HEK293 (cell line): ENCODE results near the gene ZNF536.

Experiments
- CTCF ChIA-PET: fragments of 350-600 bp; formaldehyde crosslinking; extraction: SDS; loops from one replicate; lab custom pipeline; 2021; ENCODE audit warnings: antibody characterized with exemption; lab: Yijun Ruan, JAX
- POLR2A ChIA-PET: fragments of 300-600 bp; formaldehyde crosslinking; extraction: SDS; loops from one replicate; lab custom pipeline; 2020; ENCODE audit warnings: antibody characterized with exemption, inconsistent platforms; lab: Yijun Ruan, JAX
- H3K27ac ChIP-seq: fragments of 200-500 bp; sonication (Bioruptor generic); 2 replicates; pipeline ENCODE4 v1.5.1; 2014; ENCODE audit warnings: low read depth, low read length, control low read depth, inconsistent platforms; ENCODE audit errors: extremely low read depth
- H3K36me3 ChIP-seq, 2 experiments: fragments of 200-500 bp in 1 of 2; sonication (Bioruptor generic) in 1 of 2; 1 replicate in 1 of 2; 2 replicates in 1 of 2; pipeline ENCODE4 v1.5.1; 2014 to 2017; ENCODE audit warnings: inconsistent platforms in 2 of 2, low read length in 2 of 2; ENCODE audit not compliant: control insufficient read depth in 2 of 2, insufficient read depth in 1 of 2
- H3K4me1 ChIP-seq: fragments of 200-500 bp; sonication (Bioruptor generic); 2 replicates; pipeline ENCODE4 v1.5.1; 2014; ENCODE audit warnings: mild to moderate bottlenecking, low read length, inconsistent platforms; ENCODE audit not compliant: control insufficient read depth, insufficient read depth
- H3K4me3 ChIP-seq: 2 replicates; pipeline ENCODE4 v1.5.1; 2011; ENCODE audit warnings: low read depth, mild to moderate bottlenecking, control low read depth, low read length, moderate library complexity
- H3K9me3 ChIP-seq: fragments of 200-500 bp; sonication (Bioruptor generic); 2 replicates; pipeline ENCODE4 v1.5.1; 2014; ENCODE audit warnings: low read depth, low read length, inconsistent platforms; ENCODE audit not compliant: control insufficient read depth, insufficient read depth
- HOXA7 ChIP-seq: sonication (generic); formaldehyde crosslinking; IDR thresholded peaks from 2 replicates; pipeline ENCODE4 v1.8.1; 2022; ENCODE audit warnings: missing genetic modification reagents, borderline replicate concordance
- KLF1 ChIP-seq: fragments of 450-650 bp; formaldehyde crosslinking; IDR thresholded peaks from 2 replicates; pipeline ENCODE4 v1.5.1; 2016; ENCODE audit warnings: missing biosample characterization, missing genetic modification characterization
- OVOL3 ChIP-seq: fragments of 450-650 bp; formaldehyde crosslinking; IDR thresholded peaks from 2 replicates; pipeline ENCODE4 v1.5.1; 2016; ENCODE audit warnings: missing biosample characterization, missing genetic modification characterization
- PRDM4 ChIP-seq: fragments of 450-650 bp; formaldehyde crosslinking; IDR thresholded peaks from 2 replicates; pipeline ENCODE4 v1.5.1; 2017; ENCODE audit warnings: missing biosample characterization, missing genetic modification characterization
- ZBTB17 ChIP-seq: fragments of 450-650 bp; formaldehyde crosslinking; IDR thresholded peaks from 2 replicates; pipeline ENCODE4 v1.5.1; 2016; ENCODE audit warnings: missing biosample characterization, missing genetic modification characterization
- ZBTB44 ChIP-seq: fragments of 450-650 bp; IDR thresholded peaks from 2 replicates; pipeline ENCODE4 v1.5.1; 2018; ENCODE audit warnings: missing biosample characterization, mild to moderate bottlenecking, missing genetic modification characterization
- ZFP3 ChIP-seq: fragments of 450-650 bp; formaldehyde crosslinking; IDR thresholded peaks from 2 replicates; pipeline ENCODE4 v1.5.1; 2016; ENCODE audit warnings: low read depth, missing biosample characterization, missing genetic modification characterization
- ZNF132 ChIP-seq: fragments of 450-650 bp; formaldehyde crosslinking; IDR thresholded peaks from 2 replicates; pipeline ENCODE4 v1.5.1; 2017; ENCODE audit warnings: missing biosample characterization, missing genetic modification characterization, borderline replicate concordance
- ZNF18 ChIP-seq: fragments of 450-650 bp; formaldehyde crosslinking; IDR thresholded peaks from 2 replicates; pipeline ENCODE4 v1.5.1; 2016; ENCODE audit warnings: missing biosample characterization, missing genetic modification characterization
- ZNF2 ChIP-seq: fragments of 450-650 bp; formaldehyde crosslinking; IDR thresholded peaks from 2 replicates; pipeline ENCODE4 v1.5.1; 2016; ENCODE audit warnings: missing biosample characterization, missing genetic modification characterization
- ZNF23 ChIP-seq: fragments of 450-650 bp; formaldehyde crosslinking; IDR thresholded peaks from 2 replicates; pipeline ENCODE4 v1.5.1; 2016; ENCODE audit warnings: missing biosample characterization, missing genetic modification characterization, borderline replicate concordance
- ZNF239 ChIP-seq: fragments of 450-650 bp; formaldehyde crosslinking; IDR thresholded peaks from 2 replicates; pipeline ENCODE4 v1.5.1; 2016; ENCODE audit warnings: missing biosample characterization, missing genetic modification characterization
- ZNF248 ChIP-seq: fragments of 450-650 bp; formaldehyde crosslinking; IDR thresholded peaks from 2 replicates; pipeline ENCODE4 v1.5.1; 2017; ENCODE audit warnings: missing biosample characterization, missing genetic modification characterization
- ZNF274 ChIP-seq, 2 experiments: fragments of 200-500 bp in 1 of 2; fragments of 450-650 bp in 1 of 2; sonication (Bioruptor generic) in 1 of 2; formaldehyde crosslinking in 1 of 2; IDR thresholded peaks; 2 replicates each; pipeline versions ENCODE4 v1.5.1 to v1.6.1; 2014 to 2016; ENCODE audit warnings: borderline replicate concordance in 1 of 2, inconsistent platforms in 1 of 2, low read length in 1 of 2, missing biosample characterization in 1 of 2, missing genetic modification characterization in 1 of 2
- ZNF311 ChIP-seq: fragments of 450-650 bp; formaldehyde crosslinking; IDR thresholded peaks from 2 replicates; pipeline ENCODE4 v1.5.1; 2017; ENCODE audit warnings: missing biosample characterization, missing genetic modification characterization, borderline replicate concordance
- ZNF341 ChIP-seq: fragments of 450-650 bp; formaldehyde crosslinking; IDR thresholded peaks from 2 replicates; pipeline ENCODE4; 2016; ENCODE audit warnings: low read depth, missing biosample characterization, missing genetic modification characterization
- ZNF366 ChIP-seq: fragments of 450-650 bp; formaldehyde crosslinking; conservative IDR thresholded peaks from 2 replicates; pipeline ENCODE4 v1.5.1; 2016; ENCODE audit warnings: missing biosample characterization, missing genetic modification characterization
- ZNF433 ChIP-seq: fragments of 450-650 bp; formaldehyde crosslinking; IDR thresholded peaks from 2 replicates; pipeline ENCODE4 v1.5.1; 2016; ENCODE audit warnings: missing biosample characterization, missing genetic modification characterization, low read depth
- ZNF473 ChIP-seq: fragments of 450-650 bp; formaldehyde crosslinking; IDR thresholded peaks from 2 replicates; pipeline ENCODE4 v1.5.1; 2017; ENCODE audit warnings: missing biosample characterization, missing genetic modification characterization
- ZNF48 ChIP-seq: fragments of 450-650 bp; formaldehyde crosslinking; IDR thresholded peaks from 2 replicates; pipeline ENCODE4 v1.5.1; 2016; ENCODE audit warnings: missing biosample characterization, missing genetic modification characterization
- ZNF521 ChIP-seq: fragments of 450-650 bp; formaldehyde crosslinking; IDR thresholded peaks from 2 replicates; pipeline ENCODE4 v1.5.1; 2017; ENCODE audit warnings: missing biosample characterization, mild to moderate bottlenecking, missing genetic modification characterization
- ZNF624 ChIP-seq: fragments of 450-650 bp; formaldehyde crosslinking; IDR thresholded peaks from 2 replicates; pipeline ENCODE4 v1.5.1; 2017; ENCODE audit warnings: missing biosample characterization, missing genetic modification characterization
- ZNF629 ChIP-seq: fragments of 450-650 bp; formaldehyde crosslinking; IDR thresholded peaks from 2 replicates; pipeline ENCODE4 v1.5.1; 2017; ENCODE audit warnings: missing biosample characterization, missing genetic modification characterization
- ZNF776 ChIP-seq: fragments of 450-650 bp; formaldehyde crosslinking; IDR thresholded peaks from 2 replicates; pipeline ENCODE4 v1.5.0; 2017; ENCODE audit warnings: missing biosample characterization, missing genetic modification characterization, borderline replicate concordance
- ZNF785 ChIP-seq: fragments of 450-650 bp; formaldehyde crosslinking; IDR thresholded peaks from 2 replicates; pipeline ENCODE4 v1.5.1; 2016; ENCODE audit warnings: missing biosample characterization, missing genetic modification characterization
- ZNF837 ChIP-seq: fragments of 450-650 bp; formaldehyde crosslinking; IDR thresholded peaks from 2 replicates; pipeline ENCODE4 v1.5.1; 2016; ENCODE audit warnings: missing biosample characterization, missing genetic modification characterization

The ZNF536 gene

GRCh38 chr19:30322641-30323320 is 49.4 kb upstream of the ZNF536 start:
- Histone ChIP-seq H3K9me3 (no peaks in the 10 kb centered on the region), H3K27ac (no peak overlapping the region), H3K4me1 (0 out of 2 replicates have a peak, but pooled peaks cover 2% of the 10 kb centered on the region), H3K4me3 (no peak overlapping the region), H3K36me3 (peaks cover 0 to 6% of the 10 kb centered on the region in 2 experiments; a peak in 1 of 3 replicates)
- POLR2A ChIA-PET: no interaction called here
- TF ChIP-seq ZNF433 (tag by site-specific recombination): no peak
- TF ChIP-seq ZNF341 (tag by site-specific recombination): no peak
- no peak for TF ChIP-seq ZNF629 (tag by site-specific recombination)
- CTCF ChIA-PET: interaction anchor here (0.7 kb wide), 1 partner anchor 12 kb away, joined by 3 read pairs; no protein-coding TSS in a partner anchor

GRCh38 chr19:30323904-30324303 is 48.3 kb upstream of the ZNF536 start:
- CTCF ChIA-PET: no interaction called here
- H3K4me3 ChIP-seq: no peak overlapping the region
- no peak overlapping the region for H3K27ac ChIP-seq
- H3K4me1 ChIP-seq: 0 out of 2 replicates have a peak, but pooled peaks cover 2% of the 10 kb centered on the region
- TF ChIP-seq ZFP3 (no peak), ZNF23 (tag by site-specific recombination) (0 out of 2 replicates have a peak, but pooled peaks have one; percentile 16), ZNF366 (peak; percentile 99), ZNF132 (tag by site-specific recombination) (no peak), ZNF311 (tag by site-specific recombination) (peak; percentile 58; the same call in 1 of the 2 replicates), ZNF521 (tag by site-specific recombination) (peak; percentile 93; the same call in 1 of the 2 replicates), ZNF248 (peak; percentile 64; the same call in 1 of the 2 replicates), ZNF473 (tag by site-specific recombination) (0 out of 2 replicates have a peak, but pooled peaks have one; percentile 35), ZNF785 (tag by site-specific recombination) (peak; percentile 47; the same call in 1 of the 2 replicates), ZNF274 (IDR thresholded peaks at IDR 0.05; ENCODE audit: low read length) (no peak), ZNF274 (tag by site-specific recombination; IDR thresholded peaks at IDR 0.05; ENCODE audit: borderline replicate concordance) (peak; percentile 80), OVOL3 (tag by site-specific recombination) (no peak), ZBTB17 (tag by site-specific recombination) (peak; percentile 99), ZNF776 (tag by site-specific recombination) (0 out of 2 replicates have a peak, but pooled peaks have one; percentile 52)
- POLR2A ChIA-PET: no interaction called here
- peaks cover 0 to 6% of the 10 kb centered on the region in 2 experiments; a peak in 1 of 3 replicates for H3K36me3 ChIP-seq
- no peaks in the 10 kb centered on the region for H3K9me3 ChIP-seq

GRCh38 chr19:30324982-30325381 is 47.2 kb upstream of the ZNF536 start:
- Histone ChIP-seq H3K4me1 (0 out of 2 replicates have a peak, but pooled peaks cover 2% of the 10 kb centered on the region), H3K36me3 (peaks cover 0 to 6% of the 10 kb centered on the region in 2 experiments; a peak in 1 of 3 replicates), H3K27ac (no peak overlapping the region), H3K4me3 (no peak overlapping the region), H3K9me3 (no peaks in the 10 kb centered on the region)
- ChIA-PET POLR2A (no interaction called here), CTCF (no interaction called here)
- TF ChIP-seq ZNF624 (tag by site-specific recombination) (no peak), ZNF18 (tag by site-specific recombination) (no peak), ZNF239 (tag by site-specific recombination) (no peak), ZNF2 (tag by site-specific recombination) (no peak), ZBTB44 (tag by site-specific recombination) (no peak), HOXA7 (CRISPR knock-in tag) (no peak), ZNF837 (tag by site-specific recombination) (no peak), ZNF48 (tag by site-specific recombination) (no peak), PRDM4 (tag by site-specific recombination) (no peak), KLF1 (tag by site-specific recombination) (no peak)
